ENCODE data around the gene TRPM2. TPM values are rescaled to one million over a fixed set of nuclear protein-coding genes. Genes with fewer than 3 reads are reported as not detected.
"Not testable (repeated sequence)": the region's sequence is repeated elsewhere in the genome, so short reads cannot be mapped to it uniquely, and the experiment has no call there.

The TRPM2 gene
- total RNA-seq, 1 donor from 2014 or later: 12.0 TPM

- no peak for DNase-seq (ENCODE audit: low spot score)
These were observed 19.7 kb upstream of the TRPM2 start for GRCh38 chr21:44333509-44334328.

- no peak for DNase-seq (ENCODE audit: low spot score)
These were observed 18.9 kb upstream of the TRPM2 start for GRCh38 chr21:44334329-44335030.

GRCh38 chr21:44335266-44336059 is 18.0 kb upstream of the TRPM2 start:
- no peak for DNase-seq (ENCODE audit: low spot score)

- DNase-seq (ENCODE audit: low spot score): no peak
These were observed 16.0 kb upstream of the TRPM2 start for GRCh38 chr21:44337449-44337848.

GRCh38 chr21:44337941-44338895 is 15.2 kb upstream of the TRPM2 start:
- DNase-seq (ENCODE audit: low spot score): no peak

GRCh38 chr21:44338971-44339910 is 14.2 kb upstream of the TRPM2 start, which contains the start of gene CFAP410:
TSS of gene CFAP410 (minus strand) at chr21:44339390. CDS start at chr21:44339194, 196 bp downstream.
- DNase-seq (ENCODE audit: low spot score): peak; percentile 98

- not testable (repeated sequence) for DNase-seq (ENCODE audit: low spot score)
These were observed 11.5 kb upstream of the TRPM2 start for GRCh38 chr21:44341726-44342458.

GRCh38 chr21:44342981-44343380 is 10.4 kb upstream of the TRPM2 start:
- DNase-seq (ENCODE audit: low spot score): not testable (repeated sequence)

- no peak for DNase-seq (ENCODE audit: low spot score)
These were observed 8.8 kb upstream of the TRPM2 start for GRCh38 chr21:44344541-44345183.

- no peak for DNase-seq (ENCODE audit: low spot score)
These were observed 7.9 kb upstream of the TRPM2 start for GRCh38 chr21:44345495-44345894.

- no peak for DNase-seq (ENCODE audit: low spot score)
These were observed 5.4 kb upstream of the TRPM2 start for GRCh38 chr21:44347911-44348451.

GRCh38 chr21:44348861-44349260 is 4.6 kb upstream of the TRPM2 start:
- DNase-seq (ENCODE audit: low spot score): peak; percentile 88

- DNase-seq (ENCODE audit: low spot score): no peak
These were observed 4.0 kb upstream of the TRPM2 start for GRCh38 chr21:44349416-44349846.

- no peak for DNase-seq (ENCODE audit: low spot score)
These were observed 3.3 kb upstream of the TRPM2 start for GRCh38 chr21:44349847-44350772.

GRCh38 chr21:44350773-44351481 is 2.5 kb upstream of the TRPM2 start:
- peak; percentile 84 for DNase-seq (ENCODE audit: low spot score)

Data from mesenteric fat pad (tissue), 1 donor.